NB4 (cell line): ENCODE data around the gene AGPAT1.

Source experiments
- CTCF ChIP-seq: IDR thresholded peaks from one replicate; pipeline ENCODE4 v1.5.1; 2012; ENCODE audit warnings: low read depth, low read length
- MAX ChIP-seq: IDR thresholded peaks from 2 replicates; pipeline ENCODE4 v1.6.1; 2011; ENCODE audit warnings: low read depth, low read length
- MYC ChIP-seq: IDR thresholded peaks from 2 replicates; pipeline ENCODE4 v1.6.1; 2011; ENCODE audit warnings: low read depth, low read length
- POLR2A ChIP-seq: IDR thresholded peaks from 2 replicates; pipeline ENCODE4 v1.6.1; 2011; ENCODE audit warnings: mild to moderate bottlenecking; ENCODE audit not compliant: insufficient read length; ENCODE audit errors: extremely low read depth

GRCh38 chr6:32198345-32198696 is 22.4 kb upstream of the AGPAT1 start:
- TF ChIP-seq CTCF (no peak), MAX (no peak), POLR2A (no peak), MYC (no peak)
